Measurements from ENCODE around the gene INTS4.
"Not testable (repeated sequence)": the region's sequence is repeated elsewhere in the genome, so short reads cannot be mapped to it uniquely, and the experiment has no call there.

The INTS4 gene

GRCh38 chr11:77874206-77874605 lies 120.3 kb downstream of the INTS4 start:
- no peak for DNase-seq

- no peak for DNase-seq
Observed at GRCh38 chr11:77873345-77873744, 121.1 kb downstream of the INTS4 start.

- DNase-seq, result no peak
Observed at GRCh38 chr11:77871855-77872254, 122.6 kb downstream of the INTS4 start.

GRCh38 chr11:77868744-77869143 lies 125.7 kb downstream of the INTS4 start:
- DNase-seq, result no peak

- no peak for DNase-seq
Observed at GRCh38 chr11:77866336-77866735, 128.1 kb downstream of the INTS4 start.

GRCh38 chr11:77865805-77866204 lies 128.7 kb downstream of the INTS4 start:
- no peak for DNase-seq

GRCh38 chr11:77861444-77861843 lies 133.0 kb downstream of the INTS4 start:
- not testable (repeated sequence) for DNase-seq

GRCh38 chr11:77857906-77858457 lies 136.5 kb downstream of the INTS4 start:
- not testable (repeated sequence) for DNase-seq

- no peak for DNase-seq
Observed at GRCh38 chr11:77854838-77855237, 139.6 kb downstream of the INTS4 start.

GRCh38 chr11:77851503-77851902 lies 143.0 kb downstream of the INTS4 start:
- DNase-seq, result no peak

GRCh38 chr11:77843700-77844099 lies 150.8 kb downstream of the INTS4 start:
- DNase-seq, result not testable (repeated sequence)

- DNase-seq, result no peak
Observed at GRCh38 chr11:77842441-77843121, 151.9 kb downstream of the INTS4 start.

GRCh38 chr11:77833302-77833701 lies 161.2 kb downstream of the INTS4 start:
- no peak for DNase-seq

GRCh38 chr11:77828926-77829325 lies 165.5 kb downstream of the INTS4 start:
- DNase-seq, result no peak

All from NCI-H2029 (cell line).